A549 (cell line): ENCODE results near the gene TPM4. TPM values are rescaled to one million over a fixed set of nuclear protein-coding genes. Genes with fewer than 3 reads are reported as not detected.
A peak's percentile ranks its signal among the peaks of the same experiment; 100 is the strongest.

Source experiments
- ATAC-seq, 2 experiments: fragments of 200-7000 bp in 1 of 2; fragments of >200 bp in 1 of 2; cut with Nextera tagmentation in 1 of 2; cut with Tn5 transposase in 1 of 2; 3 replicates each; pipeline versions ENCODE4 v1.8.0 to v1.9.1; 2018 to 2020; ENCODE audit warnings: mild to moderate bottlenecking in 1 of 2, moderate library complexity in 1 of 2
- CTCF ChIA-PET: fragments of 300-600 bp; sonication (Branson Sonifier 250); formaldehyde crosslinking; extraction: SDS; loops from one replicate; lab custom pipeline; 2021; ENCODE audit warnings: antibody characterized with exemption, inconsistent platforms; lab: Yijun Ruan, JAX
- POLR2A ChIA-PET: fragments of 350-600 bp; formaldehyde crosslinking; extraction: SDS; loops from one replicate; lab custom pipeline; 2021; ENCODE audit warnings: antibody characterized with exemption, inconsistent platforms; lab: Yijun Ruan, JAX
- DNase-seq, 2 experiments: peaks; one replicate each; pipeline versions ENCODE4 v3.0.0 to v3.0.0-alpha.2; 2011 to 2016; ENCODE audit warnings: low read depth in 1 of 2, low spot score in 1 of 2
- FAIRE-seq: peaks from 2 replicates; lab custom pipeline; 2011; peaks lifted over from hg19 to GRCh38; lab: Jason Lieb, UNC
- H3K27ac ChIP-seq, 2 experiments: fragments of >200 bp; sonication (Bioruptor Twin); formaldehyde crosslinking; 3 replicates each; pipeline ENCODE4 v1.5.1; 2016 to 2017
- H3K4me1 ChIP-seq: fragments of >200 bp; sonication (Bioruptor Twin); formaldehyde crosslinking; 3 replicates; pipeline ENCODE4 v1.6.1; 2016
- H3K4me2 ChIP-seq: fragments of >200 bp; sonication (Bioruptor Twin); formaldehyde crosslinking; 3 replicates; pipeline ENCODE4 v1.6.1; 2016
- H3K4me3 ChIP-seq: fragments of >200 bp; sonication (Bioruptor Twin); formaldehyde crosslinking; 3 replicates; pipeline ENCODE4 v1.5.1; 2016
- H3K9me3 ChIP-seq: fragments of >200 bp; sonication (Bioruptor Twin); formaldehyde crosslinking; 3 replicates; pipeline ENCODE4 v1.6.1; 2016
- BHLHE40 ChIP-seq: IDR thresholded peaks from 2 replicates; pipeline ENCODE4 v1.6.1; 2012; ENCODE audit warnings: low read depth, low read length, inconsistent platforms
- CBX2 ChIP-seq: fragments of 200-600 bp; sonication (generic); IDR thresholded peaks from 2 replicates; pipeline ENCODE4 v1.6.1; 2016; ENCODE audit warnings: low read depth, mild to moderate bottlenecking, borderline replicate concordance
- CBX8 ChIP-seq: fragments of 200-600 bp; sonication (generic); IDR thresholded peaks from 2 replicates; pipeline ENCODE4 v1.6.1; 2016
- CEBPB ChIP-seq, 2 experiments: fragments of >200 bp in 1 of 2; sonication (Bioruptor Twin) in 1 of 2; formaldehyde crosslinking in 1 of 2; IDR thresholded peaks; 2 replicates each; pipeline ENCODE4 v1.6.1; 2012 to 2016
- CTCF ChIP-seq: fragments of >200 bp; sonication (Bioruptor Twin); formaldehyde crosslinking; IDR thresholded peaks from 3 replicates; pipeline ENCODE4 v1.5.1; 2016
- EHF ChIP-seq: fragments of 250-450 bp; sonication (Bioruptor Pico); IDR thresholded peaks from 2 replicates; pipeline ENCODE4 v1.5.0; 2020; ENCODE audit warnings: mild to moderate bottlenecking
- EHMT2 ChIP-seq: fragments of 200-600 bp; sonication (generic); IDR thresholded peaks from 2 replicates; pipeline ENCODE4 v1.6.1; 2016; ENCODE audit warnings: antibody characterized with exemption, low read depth, mild to moderate bottlenecking, moderate library complexity
- EP300 ChIP-seq, 2 experiments: fragments of >200 bp; sonication (Bioruptor Twin); formaldehyde crosslinking; IDR thresholded peaks; 2 replicates in 1 of 2; 3 replicates in 1 of 2; pipeline ENCODE4 v1.6.1; 2016 to 2017
- FOSL2 ChIP-seq, 2 experiments: fragments of 450-650 bp in 1 of 2; fragments of >200 bp in 1 of 2; sonication (Bioruptor Twin) in 1 of 2; formaldehyde crosslinking; IDR thresholded peaks; 2 replicates each; pipeline versions ENCODE4 v1.5.0 to v1.6.1; 2016 to 2020; ENCODE audit warnings: mild to moderate bottlenecking in 1 of 2, moderate library complexity in 1 of 2
- HEYL ChIP-seq: fragments of 250-450 bp; sonication (Bioruptor Pico); IDR thresholded peaks from 2 replicates; pipeline ENCODE4 v1.8.0; 2021; ENCODE audit warnings: mild to moderate bottlenecking, moderate library complexity
- HOXA7 ChIP-seq: fragments of 250-450 bp; sonication (Bioruptor Pico); IDR thresholded peaks from 2 replicates; pipeline ENCODE4 v1.5.0; 2020; ENCODE audit warnings: mild to moderate bottlenecking, moderate library complexity
- HOXB5 ChIP-seq: fragments of 250-450 bp; sonication (Bioruptor Pico); IDR thresholded peaks from 2 replicates; pipeline ENCODE4 v1.5.0; 2020; ENCODE audit warnings: mild to moderate bottlenecking, moderate library complexity
- JUN ChIP-seq, 2 experiments: fragments of >200 bp; sonication (Bioruptor Twin); formaldehyde crosslinking; IDR thresholded peaks; 2 replicates in 1 of 2; 3 replicates in 1 of 2; pipeline ENCODE4 v1.6.1; 2016 to 2017
- KDM1A ChIP-seq: fragments of 200-600 bp; sonication (generic); IDR thresholded peaks from 2 replicates; pipeline ENCODE4 v1.6.1; 2016; ENCODE audit warnings: low read depth, mild to moderate bottlenecking
- MAZ ChIP-seq: fragments of 150-350 bp; IDR thresholded peaks from 2 replicates; pipeline ENCODE4 v1.6.1; 2014; ENCODE audit warnings: antibody characterized with exemption, low read depth, low read length, borderline replicate concordance
- NFE2L2 ChIP-seq: fragments of 150-350 bp; conservative IDR thresholded peaks from 2 replicates; pipeline ENCODE4 v1.6.1; 2014; ENCODE audit warnings: low read length
- POLR2AphosphoS2 ChIP-seq: conservative IDR thresholded peaks from 2 replicates; pipeline ENCODE4 v1.6.1; 2012; ENCODE audit warnings: low read length, improper control_type of control experiment, inconsistent platforms
- RAD21 ChIP-seq, 2 experiments: fragments of >200 bp in 1 of 2; sonication (Bioruptor Twin) in 1 of 2; formaldehyde crosslinking in 1 of 2; IDR thresholded peaks in 1 of 2; conservative IDR thresholded peaks in 1 of 2; 2 replicates in 1 of 2; 3 replicates in 1 of 2; pipeline ENCODE4 v1.6.1; 2012 to 2018; ENCODE audit warnings: inconsistent platforms in 1 of 2
- SMC3 ChIP-seq: fragments of >200 bp; sonication (Bioruptor Twin); formaldehyde crosslinking; IDR thresholded peaks from 3 replicates; pipeline ENCODE4 v1.6.1; 2018; ENCODE audit warnings: inconsistent platforms
- SREBF2 ChIP-seq: fragments of 450-650 bp; IDR thresholded peaks from 2 replicates; pipeline ENCODE4 v1.6.1; 2014; ENCODE audit warnings: mild to moderate bottlenecking, moderate library complexity
- TFCP2L1 ChIP-seq: fragments of 250-450 bp; sonication (Bioruptor Pico); IDR thresholded peaks from 2 replicates; pipeline ENCODE4 v1.5.0; 2021; ENCODE audit warnings: mild to moderate bottlenecking
- ZC3H11A ChIP-seq: fragments of 450-650 bp; IDR thresholded peaks from 2 replicates; pipeline ENCODE4 v1.6.1; 2014; ENCODE audit warnings: antibody characterized with exemption, mild to moderate bottlenecking
- ZFP36 ChIP-seq: fragments of 450-650 bp; IDR thresholded peaks from 2 replicates; pipeline ENCODE4 v1.6.1; 2014; ENCODE audit warnings: borderline replicate concordance; ENCODE audit not compliant: partially characterized antibody
- ZSCAN20 ChIP-seq: fragments of 250-450 bp; sonication (Bioruptor Pico); IDR thresholded peaks from 2 replicates; pipeline ENCODE4 v1.8.0; 2022; ENCODE audit warnings: mild to moderate bottlenecking, moderate library complexity
- WGBS: methylation state at CpG from one replicate; pipeline ENCODE4 v1.1.6; 2017; ENCODE audit errors: missing lambda C conversion rate; 5-methylcytosine and 5-hydroxymethylcytosine counted together
- polyA plus RNA-seq, 4 experiments: library from polyadenylated mRNA; depleted of rRNA in 3 of 4; stranded (reverse); fragments of >200 nt; fragmentation: RNase III in 1 of 4; extraction: RNeasy Plus Mini Kit Qiagen cat#74134 plus additional on column Dnase treatment in 1 of 4; gene quantifications; 2 replicates in 3 of 4; 3 replicates in 1 of 4; pipeline ENCODE4 v1.2.3, GENCODE V29; 2011 to 2017

Gene TPM4
- polyA plus RNA-seq, 2 of the 4 experiments (the other 2 are of a cell fraction): 777 to 860 TPM

DNA sequence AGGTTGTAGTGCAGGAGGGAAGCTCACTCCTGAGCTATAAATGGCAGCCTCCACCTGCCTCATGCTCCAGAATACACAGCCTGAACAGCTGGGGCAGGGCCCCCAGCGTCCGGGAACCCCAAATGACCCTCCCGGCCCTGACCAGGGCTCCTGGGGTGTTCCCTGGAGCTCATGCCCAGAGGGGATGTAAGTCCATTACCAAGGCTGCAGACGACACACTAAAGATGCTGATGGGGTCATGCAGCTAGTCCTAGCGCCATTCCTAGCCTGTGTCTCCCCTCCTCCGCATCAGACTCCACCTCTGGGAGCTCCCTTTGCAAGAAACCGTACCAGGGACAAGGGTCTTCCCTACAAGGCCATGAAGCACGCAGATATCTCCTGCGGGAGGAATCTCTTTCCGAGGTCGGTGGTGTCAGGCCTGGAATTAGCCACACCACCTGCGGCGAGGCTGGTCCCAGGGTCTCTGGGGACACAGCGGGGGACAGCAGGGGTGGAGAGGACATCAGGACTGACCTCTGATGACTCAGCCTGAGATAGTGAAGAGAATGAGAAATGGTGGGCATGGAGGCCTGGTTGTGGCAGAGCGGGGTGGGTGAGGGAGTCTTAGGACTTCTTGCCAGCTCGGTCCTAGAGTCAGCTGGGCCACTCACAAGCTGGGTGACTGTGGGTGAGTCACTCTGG is 11.9 kb upstream of the TPM4 start:
- no peak for DNase-seq
- WGBS: 88% methylated on average over 16 of the region's 16 CpGs
- H3K27ac ChIP-seq: no peak overlapping the region; a peak in 1 of 6 replicates
- H3K4me3 ChIP-seq: no peak overlapping the region
- ATAC-seq: no peak
- peaks cover 7% of the 10 kb centered on the region; the same call in 1 of the 3 replicates for H3K9me3 ChIP-seq
- ChIA-PET POLR2A (no interaction called here), CTCF (interaction anchor here (1.0 to 7.0 kb wide), 4 partner anchors 10 to 38 kb away, joined by 3 to 38 read pairs (median 3); no protein-coding TSS in a partner anchor)
- peaks cover 18% of the 10 kb centered on the region for H3K4me1 ChIP-seq
- no peak for FAIRE-seq
- TF ChIP-seq FOSL2 (IDR thresholded peaks at IDR 0.05): no peak
- TF ChIP-seq FOSL2 (CRISPR knock-in tag; IDR thresholded peaks at IDR 0.05): no peak
- no peak for TF ChIP-seq CEBPB (IDR thresholded peaks at IDR 0.05)
- no peak for TF ChIP-seq EHF (CRISPR knock-in tag)
- no peak for TF ChIP-seq CBX8
- TF ChIP-seq EP300 (IDR thresholded peaks at IDR 0.05): no peak
- TF ChIP-seq BHLHE40: no peak
- TF ChIP-seq SREBF2: no peak
- no peak for TF ChIP-seq POLR2AphosphoS2
- TF ChIP-seq ZFP36: no peak
- no peak for TF ChIP-seq HOXB5 (CRISPR knock-in tag)
- no peak for TF ChIP-seq NFE2L2
- no peak overlapping the region for H3K4me2 ChIP-seq

DNA sequence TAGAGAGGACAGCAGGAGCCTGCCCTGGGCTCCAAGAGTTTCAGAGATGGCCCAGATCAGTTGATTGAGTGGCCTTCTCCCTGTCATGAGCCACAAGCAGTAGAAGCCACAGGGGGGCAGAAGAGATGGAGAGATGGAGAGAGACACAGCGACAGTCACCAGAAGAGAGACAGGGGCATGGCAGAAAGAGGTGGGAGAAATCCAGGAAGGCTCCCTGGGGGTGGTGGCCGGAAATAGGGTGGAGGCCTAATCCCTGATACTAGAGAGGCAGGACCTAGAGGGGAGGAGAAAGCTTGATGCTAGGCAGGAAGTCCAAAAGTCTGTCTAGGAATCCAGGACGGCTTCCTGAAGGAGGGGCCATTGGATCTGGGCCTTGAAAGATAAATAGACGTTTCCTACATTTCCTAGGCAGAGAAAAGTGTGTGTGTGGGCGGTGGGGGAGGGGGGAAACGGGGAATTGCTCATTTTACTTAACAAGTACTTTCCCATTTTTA is 9.6 kb upstream of the TPM4 start:
- ChIA-PET POLR2A (interaction anchor here (0.6 kb wide), 1 partner anchor 9 kb away, joined by 5 read pairs; the partner anchor contains the start of gene TPM4), CTCF (interaction anchor here (0.6 to 1.8 kb wide), 5 partner anchors 9 to 50 kb away, joined by 3 to 7 read pairs (median 4); partner anchors contain the start of gene TPM4)
- DNase-seq (peak in 1 of 2 experiments; percentile 79), ATAC-seq (peak; percentile 51 to 65; a peak in 5 of 6 replicates), FAIRE-seq (no peak)
- H3K9me3 ChIP-seq: no peaks in the 10 kb centered on the region
- peak overlapping the region; percentile 53 for H3K4me2 ChIP-seq
- peak overlapping the region; percentile 53 to 78; a peak in 4 of 6 replicates for H3K27ac ChIP-seq
- WGBS: 25% methylated on average over 5 of the region's 6 CpGs
- no peak overlapping the region for H3K4me3 ChIP-seq
- TF ChIP-seq KDM1A: 0 out of 2 replicates have a peak, but pooled peaks have one; percentile 45
- TF ChIP-seq SREBF2: no peak
- TF ChIP-seq HOXA7 (CRISPR knock-in tag): no peak
- TF ChIP-seq SMC3: peak; percentile 36; the same call in 2 of the 3 replicates
- peak; percentile 30; the same call in 2 of the 3 replicates for TF ChIP-seq CTCF
- peak; percentile 100 for TF ChIP-seq ZFP36
- TF ChIP-seq RAD21 (conservative IDR thresholded peaks at IDR 0.05 in 1 of 2, IDR thresholded peaks at IDR 0.05 in 1 of 2): peak; percentile 51 to 58; a peak in 4 of 5 replicates
- H3K4me1 ChIP-seq: peaks cover 34% of the 10 kb centered on the region

DNA sequence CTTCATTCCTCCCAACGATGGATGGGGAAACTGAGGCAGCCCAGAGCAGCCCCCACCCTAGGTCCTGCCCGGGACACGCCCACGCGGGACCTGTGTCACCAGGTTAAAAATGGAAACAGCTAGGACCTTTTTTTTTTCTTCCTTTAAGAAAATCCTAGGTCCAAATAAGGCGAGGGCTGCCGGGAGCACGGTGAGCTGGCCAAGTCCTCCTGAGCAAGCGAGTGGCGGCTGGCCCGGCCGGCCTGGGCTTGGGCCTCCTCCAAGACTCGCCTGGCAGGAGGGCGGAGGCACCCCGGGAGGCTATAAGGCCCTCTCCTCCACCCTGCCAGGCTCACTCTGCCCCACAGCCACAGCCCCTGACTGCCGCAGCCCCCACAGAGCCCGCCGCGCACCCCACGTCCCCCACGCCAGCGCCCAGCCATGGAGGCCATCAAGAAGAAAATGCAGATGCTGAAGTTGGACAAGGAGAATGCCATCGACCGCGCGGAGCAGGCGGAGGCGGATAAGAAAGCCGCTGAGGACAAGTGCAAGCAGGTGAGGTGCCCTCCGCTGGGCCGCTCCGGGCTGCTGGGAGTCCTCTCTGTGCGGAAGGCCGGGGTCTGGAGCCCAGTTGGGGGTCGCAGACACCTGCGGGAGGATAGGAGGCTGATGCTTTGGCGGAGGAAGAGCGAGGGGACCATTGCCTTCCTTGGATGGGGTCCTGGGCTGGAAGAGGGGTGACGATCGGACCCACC is 8.9 kb upstream of the TPM4 start:
- FAIRE-seq (no peak), DNase-seq (no peak), ATAC-seq (no peak)
- H3K4me3 ChIP-seq: no peak overlapping the region
- ChIA-PET CTCF (interaction anchor here (1.1 to 1.8 kb wide), 2 partner anchors 8 to 43 kb away, joined by 3 to 7 read pairs; partner anchors contain the start of gene TPM4), POLR2A (no interaction called here)
- 76% methylated on average over 28 of the region's 40 CpGs for WGBS
- TF ChIP-seq ZC3H11A (no peak), EHMT2 (no peak), JUN (IDR thresholded peaks at IDR 0.05) (no peak), TFCP2L1 (no peak), HEYL (CRISPR knock-in tag) (no peak), CTCF (no peak), CBX2 (no peak), ZSCAN20 (CRISPR knock-in tag) (no peak), MAZ (no peak)
- no peaks in the 10 kb centered on the region for H3K9me3 ChIP-seq
- H3K4me1 ChIP-seq: peaks cover 34% of the 10 kb centered on the region
- H3K27ac ChIP-seq: peak overlapping the region; percentile 53 to 78; a peak in 4 of 6 replicates
- peak overlapping the region; percentile 53 for H3K4me2 ChIP-seq
